Measurements from ENCODE around the gene SOS2.
"Not testable (repeated sequence)": the region's sequence is repeated elsewhere in the genome, so short reads cannot be mapped to it uniquely, and the experiment has no call there.

Gene SOS2

GRCh38 chr14:50225067-50225973, 6.1 kb downstream of the SOS2 start:
- DNase-seq, result no peak

GRCh38 chr14:50222055-50222613, 9.2 kb downstream of the SOS2 start:
- no peak for DNase-seq

- no peak for DNase-seq
Measured at GRCh38 chr14:50218501-50218900, 12.9 kb downstream of the SOS2 start.

- no peak for DNase-seq
Measured at GRCh38 chr14:50215416-50215815, 16.0 kb downstream of the SOS2 start.

GRCh38 chr14:50213795-50214194, 17.6 kb downstream of the SOS2 start:
- DNase-seq, result no peak

- DNase-seq, result no peak
Measured at GRCh38 chr14:50212726-50213125, 18.7 kb downstream of the SOS2 start.

- DNase-seq, result no peak
Measured at GRCh38 chr14:50210074-50210473, 21.3 kb downstream of the SOS2 start.

GRCh38 chr14:50198499-50198898, 32.9 kb downstream of the SOS2 start:
- DNase-seq, result no peak

GRCh38 chr14:50191499-50191898, 39.9 kb downstream of the SOS2 start:
- DNase-seq, result no peak

- DNase-seq, result no peak
Measured at GRCh38 chr14:50186107-50186506, 45.3 kb downstream of the SOS2 start.

- no peak for DNase-seq
Measured at GRCh38 chr14:50173891-50174290, 57.5 kb downstream of the SOS2 start.

- DNase-seq, result no peak
Measured at GRCh38 chr14:50171895-50172294, 59.5 kb downstream of the SOS2 start.

GRCh38 chr14:50167381-50167780, 64.0 kb downstream of the SOS2 start:
- DNase-seq, result not testable (repeated sequence)

GRCh38 chr14:50156111-50156510, 75.3 kb downstream of the SOS2 start:
- DNase-seq, result no peak

GRCh38 chr14:50148799-50149198, 82.6 kb downstream of the SOS2 start:
- DNase-seq, result no peak

GRCh38 chr14:50139192-50139591, 92.2 kb downstream of the SOS2 start:
- DNase-seq, result no peak

- no peak for DNase-seq
Measured at GRCh38 chr14:50127802-50128201, 103.6 kb downstream of the SOS2 start.

GRCh38 chr14:50123062-50123461, 108.3 kb downstream of the SOS2 start:
- no peak for DNase-seq

- no peak for DNase-seq
Measured at GRCh38 chr14:50122291-50122690, 109.1 kb downstream of the SOS2 start.

- no peak for DNase-seq
Measured at GRCh38 chr14:50121486-50121885, 109.9 kb downstream of the SOS2 start.

GRCh38 chr14:50117456-50117855, 113.9 kb downstream of the SOS2 start:
- DNase-seq, result no peak

- DNase-seq, result no peak
Measured at GRCh38 chr14:50116966-50117365, 114.4 kb downstream of the SOS2 start.

- peak; percentile 95 for DNase-seq
Measured at GRCh38 chr14:50116181-50116956, 115.0 kb downstream of the SOS2 start, which contains the start of gene VCPKMT. Gene VCPKMT (minus strand): TSS chr14:50116572. CDS start chr14:50116552, 20 bp downstream.
